Hepatocyte (in vitro differentiated cells): ENCODE measurements around the gene THTPA. TPM values are rescaled to one million over a fixed set of nuclear protein-coding genes. Genes with fewer than 3 reads are reported as not detected.

Source experiments
- DNase-seq: peaks from one replicate; pipeline ENCODE4 v3.0.0-alpha.2; 2016; ENCODE audit warnings: low spot score
- H2AFZ ChIP-seq: fragments of 200-600 bp; sonication (generic); 2 replicates; pipeline ENCODE4 v1.6.0; 2016; ENCODE audit warnings: antibody characterized with exemption, mild to moderate bottlenecking
- H3K27ac ChIP-seq: fragments of 200-600 bp; sonication (generic); 2 replicates; pipeline ENCODE4 v1.5.1; 2016; ENCODE audit warnings: mild to moderate bottlenecking
- H3K27me3 ChIP-seq: fragments of 200-600 bp; sonication (generic); 2 replicates; pipeline ENCODE4 v1.6.1; 2016
- H3K36me3 ChIP-seq: fragments of 200-600 bp; sonication (generic); replicated peaks from 2 replicates; pipeline ENCODE4 v1.5.1; 2016; ENCODE audit warnings: low read depth; ENCODE audit not compliant: insufficient read depth
- H3K4me1 ChIP-seq: fragments of 200-600 bp; sonication (generic); 2 replicates; pipeline ENCODE4 v1.5.1; 2016; ENCODE audit warnings: mild to moderate bottlenecking, moderate library complexity; ENCODE audit not compliant: insufficient read depth
- H3K4me2 ChIP-seq: fragments of 200-600 bp; sonication (generic); 2 replicates; pipeline ENCODE4 v1.6.0; 2016
- H3K4me3 ChIP-seq: fragments of 200-600 bp; sonication (generic); 2 replicates; pipeline ENCODE4 v1.5.1; 2016; ENCODE audit warnings: mild to moderate bottlenecking
- H3K79me2 ChIP-seq: fragments of 200-600 bp; sonication (generic); 2 replicates; pipeline ENCODE4 v1.6.0; 2017; ENCODE audit warnings: mild to moderate bottlenecking
- H3K9me2 ChIP-seq: fragments of 200-600 bp; sonication (generic); replicated peaks from 2 replicates; pipeline ENCODE4 v1.6.0; 2017; ENCODE audit warnings: mild to moderate bottlenecking; ENCODE audit not compliant: insufficient read depth
- H3K9me3 ChIP-seq: fragments of 200-600 bp; sonication (generic); 2 replicates; pipeline ENCODE4 v1.5.1; 2016; ENCODE audit warnings: low read depth, mild to moderate bottlenecking
- H4K20me1 ChIP-seq: fragments of 200-600 bp; sonication (generic); 2 replicates; pipeline ENCODE4 v1.6.0; 2016; ENCODE audit warnings: mild to moderate bottlenecking; ENCODE audit not compliant: insufficient read depth, poor library complexity, severe bottlenecking
- EZH2 ChIP-seq: fragments of 200-600 bp; sonication (generic); IDR thresholded peaks from 2 replicates; pipeline ENCODE4 v1.6.1; 2016; ENCODE audit warnings: antibody characterized with exemption, mild to moderate bottlenecking, borderline replicate concordance
- EZH2phosphoT487 ChIP-seq: fragments of 200-600 bp; sonication (generic); IDR thresholded peaks from one replicate; pipeline ENCODE4 v1.6.1; 2018; ENCODE audit warnings: antibody characterized with exemption, mild to moderate bottlenecking, low read depth, moderate library complexity; ENCODE audit not compliant: unreplicated experiment, severe bottlenecking
- WGBS: methylation state at CpG from one replicate; pipeline ENCODE4 v1.1.6; 2016; ENCODE audit warnings: low lambda C conversion rate; ENCODE audit errors: missing lambda C conversion rate; 5-methylcytosine and 5-hydroxymethylcytosine counted together
- polyA plus RNA-seq: library from polyadenylated mRNA; unstranded; fragments of >200 nt; fragmentation: Nextera tagmentation; extraction: Ambion mirVana; gene quantifications from 2 replicates; pipeline ENCODE4 v1.2.1, GENCODE V29; 2016
- total RNA-seq: library from RNA; depleted of rRNA; stranded (reverse); fragments of >200 nt; gene quantifications from 2 replicates; pipeline ENCODE4 v1.2.3, GENCODE V29; 2014
- TF ChIP-seq, protein P1 (sequence below): fragments of 200-600 bp; sonication (generic); IDR thresholded peaks from 2 replicates; pipeline ENCODE4 v1.5.1; 2016; ENCODE audit warnings: antibody characterized with exemption, mild to moderate bottlenecking; ENCODE audit not compliant: poor library complexity

The THTPA gene
- total and polyA plus RNA-seq, 2 experiments from 2014 or later, result 13.5 to 15.5 TPM

- Histone ChIP-seq H3K27ac (no peak overlapping the region), H2AFZ (no peak overlapping the region), H4K20me1 (no peaks in the 10 kb centered on the region), H3K4me2 (no peak overlapping the region), H3K9me3 (no peaks in the 10 kb centered on the region), H3K9me2 (no peaks in the 10 kb centered on the region), H3K27me3 (no peaks in the 10 kb centered on the region), H3K4me3 (no peak overlapping the region), H3K36me3 (no peaks in the 10 kb centered on the region), H3K79me2 (no peaks in the 10 kb centered on the region), H3K4me1 (no peaks in the 10 kb centered on the region)
- WGBS, result 95% methylated on average over 9 of the region's 9 CpGs
- no peak for DNase-seq
- TF ChIP-seq EZH2 (no peak), EZH2phosphoT487 (no peak)
- TF ChIP-seq, protein P1, sequence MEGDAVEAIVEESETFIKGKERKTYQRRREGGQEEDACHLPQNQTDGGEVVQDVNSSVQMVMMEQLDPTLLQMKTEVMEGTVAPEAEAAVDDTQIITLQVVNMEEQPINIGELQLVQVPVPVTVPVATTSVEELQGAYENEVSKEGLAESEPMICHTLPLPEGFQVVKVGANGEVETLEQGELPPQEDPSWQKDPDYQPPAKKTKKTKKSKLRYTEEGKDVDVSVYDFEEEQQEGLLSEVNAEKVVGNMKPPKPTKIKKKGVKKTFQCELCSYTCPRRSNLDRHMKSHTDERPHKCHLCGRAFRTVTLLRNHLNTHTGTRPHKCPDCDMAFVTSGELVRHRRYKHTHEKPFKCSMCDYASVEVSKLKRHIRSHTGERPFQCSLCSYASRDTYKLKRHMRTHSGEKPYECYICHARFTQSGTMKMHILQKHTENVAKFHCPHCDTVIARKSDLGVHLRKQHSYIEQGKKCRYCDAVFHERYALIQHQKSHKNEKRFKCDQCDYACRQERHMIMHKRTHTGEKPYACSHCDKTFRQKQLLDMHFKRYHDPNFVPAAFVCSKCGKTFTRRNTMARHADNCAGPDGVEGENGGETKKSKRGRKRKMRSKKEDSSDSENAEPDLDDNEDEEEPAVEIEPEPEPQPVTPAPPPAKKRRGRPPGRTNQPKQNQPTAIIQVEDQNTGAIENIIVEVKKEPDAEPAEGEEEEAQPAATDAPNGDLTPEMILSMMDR, result no peak
These were observed 33.4 kb upstream of the THTPA start for GRCh38 chr14:23522643-23523198.

DNA sequence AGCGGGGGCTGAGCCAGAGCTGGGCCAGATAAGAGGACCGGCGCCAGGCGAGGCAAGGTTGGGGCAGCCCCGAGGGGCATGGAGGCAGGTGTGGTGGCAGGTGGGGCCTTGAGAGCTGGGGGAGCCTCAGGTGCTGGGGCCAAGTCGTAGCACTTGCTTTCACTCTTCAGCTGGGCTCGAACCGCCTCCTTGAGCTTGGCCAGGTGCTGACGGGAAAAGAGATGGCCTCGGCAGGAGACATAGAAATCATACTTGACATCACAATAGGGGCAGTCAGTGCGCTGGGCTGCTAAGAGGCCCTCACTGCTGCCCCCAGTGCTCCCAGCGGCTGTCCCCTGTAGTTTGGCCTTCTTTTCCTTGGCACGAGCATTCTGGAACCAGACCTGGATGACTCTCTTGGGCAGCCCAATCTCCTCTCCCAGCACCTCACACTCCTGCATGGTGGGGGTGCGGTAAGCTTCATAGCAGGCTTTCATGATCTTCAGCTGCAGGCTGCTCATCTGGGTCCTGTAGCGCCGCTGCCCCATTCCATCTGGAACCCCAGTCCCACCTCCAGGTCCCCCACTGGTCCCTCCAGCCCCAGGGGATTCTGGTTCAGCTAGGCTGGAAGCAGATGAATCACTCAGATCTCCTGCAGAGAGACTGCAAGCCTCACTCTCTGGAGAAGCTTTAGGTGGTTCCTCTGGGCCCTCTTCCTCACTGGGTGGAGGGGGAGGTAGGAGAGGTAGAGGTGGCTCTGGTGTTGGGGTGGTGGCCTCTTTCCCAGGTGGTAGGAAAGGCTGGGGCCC lies 32.6 kb upstream of the THTPA start:
- no peak overlapping the region for H3K27ac ChIP-seq
- no peak overlapping the region for H3K4me3 ChIP-seq
- H3K9me3 ChIP-seq, result no peaks in the 10 kb centered on the region
- no peaks in the 10 kb centered on the region for H4K20me1 ChIP-seq
- H3K4me1 ChIP-seq, result no peaks in the 10 kb centered on the region
- no peaks in the 10 kb centered on the region for H3K9me2 ChIP-seq
- no peak overlapping the region for H3K4me2 ChIP-seq
- WGBS, result 95% methylated on average over 16 of the region's 16 CpGs
- no peak overlapping the region for H2AFZ ChIP-seq
- no peaks in the 10 kb centered on the region for H3K79me2 ChIP-seq
- no peak for TF ChIP-seq EZH2phosphoT487
- TF ChIP-seq, protein P1, result no peak
- no peak for TF ChIP-seq EZH2
- DNase-seq, result no peak
- H3K27me3 ChIP-seq, result no peaks in the 10 kb centered on the region
- no peaks in the 10 kb centered on the region for H3K36me3 ChIP-seq

DNA sequence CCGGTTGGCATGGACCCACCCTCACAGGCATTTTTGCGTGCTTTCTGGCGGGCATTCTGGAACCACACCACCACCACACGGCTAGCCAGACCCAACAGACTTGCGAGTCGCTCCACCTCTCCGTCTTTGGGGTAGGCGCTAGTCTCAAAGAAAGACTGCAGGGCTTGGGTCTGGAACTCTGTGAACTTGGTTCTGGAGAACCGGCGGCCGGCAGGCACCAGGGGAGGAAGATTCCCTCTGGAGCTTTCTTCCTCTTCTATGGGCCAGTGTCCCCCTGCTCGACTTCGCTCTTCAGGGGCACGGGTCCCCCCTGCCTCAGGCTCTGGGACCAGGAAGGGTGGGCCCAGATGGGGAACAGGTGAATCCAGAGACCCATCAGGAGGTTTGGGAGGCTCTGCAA lies 31.1 kb upstream of the THTPA start:
- Histone ChIP-seq H3K9me3 (no peaks in the 10 kb centered on the region), H3K4me1 (no peaks in the 10 kb centered on the region), H4K20me1 (no peaks in the 10 kb centered on the region), H3K27ac (no peak overlapping the region), H3K9me2 (no peaks in the 10 kb centered on the region), H3K4me2 (no peak overlapping the region), H3K27me3 (no peaks in the 10 kb centered on the region), H3K79me2 (no peaks in the 10 kb centered on the region), H3K36me3 (no peaks in the 10 kb centered on the region), H2AFZ (no peak overlapping the region), H3K4me3 (no peak overlapping the region)
- no peak for DNase-seq
- TF ChIP-seq, protein P1, result no peak
- no peak for TF ChIP-seq EZH2phosphoT487
- no peak for TF ChIP-seq EZH2
- 96% methylated on average over 14 of the region's 14 CpGs for WGBS
